GM19023 (cell line): ENCODE results near the gene SEC24C.
A peak's percentile ranks its signal among the peaks of the same experiment; 100 is the strongest.

Experiments
- ATAC-seq: cut with Tn5 transposase; IDR thresholded peaks from one replicate; pipeline ENCODE4 v1.9.1; 2021; ENCODE audit warnings: mild to moderate bottlenecking, moderate library complexity; ENCODE audit not compliant: unreplicated experiment

SEC24C gene

GRCh38 chr10:73809061-73809818, 65.1 kb downstream of the SEC24C start:
- ATAC-seq = no peak

GRCh38 chr10:73810358-73810734, 66.2 kb downstream of the SEC24C start:
- no peak for ATAC-seq

GRCh38 chr10:73810735-73811465, 66.7 kb downstream of the SEC24C start:
- ATAC-seq = peak; percentile 33

- no peak for ATAC-seq
Measured at GRCh38 chr10:73812657-73813056, 68.5 kb downstream of the SEC24C start.

- ATAC-seq = no peak
Measured at GRCh38 chr10:73813333-73813732, 69.2 kb downstream of the SEC24C start.

GRCh38 chr10:73814276-73814895, 70.2 kb downstream of the SEC24C start:
- no peak for ATAC-seq

GRCh38 chr10:73814896-73815718, 70.9 kb downstream of the SEC24C start:
- ATAC-seq = no peak

- no peak for ATAC-seq
Measured at GRCh38 chr10:73815719-73816030, 71.5 kb downstream of the SEC24C start.

GRCh38 chr10:73816917-73817729, 73.0 kb downstream of the SEC24C start:
- no peak for ATAC-seq

GRCh38 chr10:73817826-73818225, 73.7 kb downstream of the SEC24C start:
- no peak for ATAC-seq

- ATAC-seq = no peak
Measured at GRCh38 chr10:73818402-73818801, 74.2 kb downstream of the SEC24C start.

- no peak for ATAC-seq
Measured at GRCh38 chr10:73819081-73819480, 74.9 kb downstream of the SEC24C start.

- ATAC-seq = no peak
Measured at GRCh38 chr10:73819513-73820093, 75.4 kb downstream of the SEC24C start.
